ENCODE measurements around the gene WBP11. TPM values are rescaled to one million over a fixed set of nuclear protein-coding genes. Genes with fewer than 3 reads are reported as not detected.

WBP11 gene
- polyA plus RNA-seq, 10 donors = 49.0 to 71.0 (median 58.8) TPM

Other genes starting within 250 kb of the WBP11 start
- gene PLBD1, start 235.6 kb downstream of the WBP11 start, polyA plus RNA-seq (ENCODE audit: insufficient read length in 10 of 10) = 10 to 100 TPM; 22.4 to 28.0 (median 24.2) TPM
- gene GUCY2C, start 106.9 kb downstream of the WBP11 start, polyA plus RNA-seq (ENCODE audit: insufficient read length in 10 of 10) = under 1 TPM; 0.13 to 0.38 (median 0.25) TPM
- gene C12orf60, start 192 bp upstream of the WBP11 start, polyA plus RNA-seq (ENCODE audit: insufficient read length in 10 of 10) = 1 to 10 TPM in 8 of 10 donors, under 1 TPM in 2; 0.73 to 2.5 (median 1.3) TPM
- gene SMCO3, start 10.7 kb upstream of the WBP11 start, polyA plus RNA-seq (ENCODE audit: insufficient read length in 10 of 10) = under 1 TPM; 0.08 to 0.42 (median 0.19) TPM
- under 1 TPM in 9 of 10 donors, not detected in 1; 0.03 to 0.67 (median 0.19) TPM for gene ART4, start 40.0 kb upstream of the WBP11 start, polyA plus RNA-seq (ENCODE audit: insufficient read length in 10 of 10)
- 100 to 1,000 TPM; 176 to 480 (median 293) TPM for gene MGP, start 82.4 kb upstream of the WBP11 start, polyA plus RNA-seq (ENCODE audit: insufficient read length in 10 of 10)
- gene ERP27, start 135.1 kb upstream of the WBP11 start, polyA plus RNA-seq (ENCODE audit: insufficient read length in 10 of 10) = 1 to 10 TPM in 1 of 10 donors, under 1 TPM in 8, not detected in 1; 0.14 to 1.2 (median 0.55) TPM
- 10 to 100 TPM; 33.5 to 83.5 (median 45.8) TPM for gene ARHGDIB, start 158.1 kb upstream of the WBP11 start, polyA plus RNA-seq (ENCODE audit: insufficient read length in 10 of 10)
- gene PDE6H, start 169.6 kb upstream of the WBP11 start, polyA plus RNA-seq (ENCODE audit: insufficient read length in 10 of 10) = not detected